Right lobe of liver (tissue), 6 donors: ENCODE data around the gene ZSCAN21. TPM values are rescaled to one million over a fixed set of nuclear protein-coding genes. Genes with fewer than 3 reads are reported as not detected.

Experiments used
- ATAC-seq, 4 donors: fragments of 200-7000 bp; cut with Tn5 transposase; one replicate each; pipeline ENCODE4 v1.9.1; 2020; ENCODE audit warnings: mild to moderate bottlenecking in 4 of 4, moderate library complexity in 4 of 4
- DNase-seq, 3 donors: peaks; one replicate each; pipeline ENCODE4 v3.0.0-alpha.2; 2020
- H3K27ac ChIP-seq, 3 donors: fragments of 200-600 bp; one replicate each; pipeline ENCODE4 v1.8.0; 2022
- H3K27me3 ChIP-seq, 2 donors: fragments of 200-600 bp; one replicate each; pipeline ENCODE4 v1.8.0; 2022
- H3K36me3 ChIP-seq, 4 donors: fragments of 200-600 bp; sonication (generic) in 1 of 4; one replicate each; pipeline versions ENCODE4 v1.5.1 to v1.8.0; 2017 to 2022; ENCODE audit warnings: control low read depth in 1 of 4
- H3K4me1 ChIP-seq, 4 donors: fragments of 200-600 bp; sonication (generic) in 1 of 4; one replicate each; pipeline versions ENCODE4 v1.5.1 to v1.8.0; 2017 to 2022; ENCODE audit warnings: control low read depth in 1 of 4
- H3K4me3 ChIP-seq, 3 donors: fragments of 200-600 bp; one replicate each; pipeline ENCODE4 v1.8.0; 2022
- H3K9me3 ChIP-seq, 4 donors: fragments of 200-600 bp; sonication (generic) in 1 of 4; one replicate each; pipeline versions ENCODE4 v1.5.1 to v1.8.0; 2017 to 2022; ENCODE audit warnings: control low read depth in 1 of 4
- CTCF ChIP-seq, 4 donors: fragments of 200-600 bp in 3 of 4; fragments of 450-650 bp in 1 of 4; IDR thresholded peaks; one replicate each; pipeline versions ENCODE4 v1.5.1 to v1.8.0; 2016 to 2022; ENCODE audit warnings: antibody characterized with exemption in 4 of 4, mild to moderate bottlenecking in 2 of 4
- POLR2A ChIP-seq: fragments of 450-650 bp; IDR thresholded peaks from one replicate; pipeline ENCODE4 v1.6.1; 2017; ENCODE audit warnings: antibody characterized with exemption, mild to moderate bottlenecking
- WGBS: methylation state at CpG from one replicate; pipeline ENCODE4 v1.1.6; 2018; ENCODE audit warnings: low coverage, low lambda C conversion rate; ENCODE audit not compliant: insufficient coverage; ENCODE audit errors: missing lambda C conversion rate; 5-methylcytosine and 5-hydroxymethylcytosine counted together
- intact Hi-C, 2 donors: fragments of 100-400 bp; cut with DNase I; formaldehyde crosslinking; loops; one replicate each; pipeline versions ENCODE4 v1.11.2 to v1.14.1; 2022
- total RNA-seq, 6 experiments: library from RNA; depleted of rRNA in 2 of 6; stranded (reverse); fragments of >200 nt in 2 of 6; fragmentation: NEBNext Ultra II Directional in 3 of 6; extraction: Animal tissue kit (Norgen Biotek cat#: 25700) in 3 of 6; gene quantifications; one replicate each; pipeline versions ENCODE4 v1.1.0 to v1.2.4, GENCODE V29; 2016 to 2023
- donor health status: DM: no; HTN: yes; CAD: no.
- donor health status: DM: no; HTN: no; CAD: no.
- donor health status: DM: no; HTN: no; CAD: no.
- donor health status: DM: no; HTN: yes; CAD: no.
- donor health status: DM: no; HTN: yes; CAD: no.

The ZSCAN21 gene
- total RNA-seq, 6 experiments from 2014 or later, result 4.3 to 8.1 (median 5.7) TPM

DNA sequence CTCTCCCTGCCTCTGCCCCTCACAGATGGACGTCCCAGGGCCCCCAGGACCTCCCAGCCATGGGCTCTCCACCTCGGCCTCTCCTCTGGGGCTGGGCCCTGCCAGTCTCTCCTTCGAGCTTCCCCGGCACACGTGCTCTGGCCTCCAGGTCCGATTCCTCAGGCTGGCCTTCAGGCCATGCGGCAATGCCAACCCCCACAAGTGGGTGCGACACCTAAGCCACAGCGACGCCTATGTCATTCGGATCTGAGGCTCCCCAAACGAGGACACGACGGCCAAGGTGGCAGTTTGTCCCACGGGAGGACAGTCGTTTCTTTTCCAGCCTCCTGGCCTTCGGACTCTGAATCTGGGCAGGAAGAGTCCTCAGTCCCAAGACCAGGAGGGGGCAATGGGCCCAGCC, 57.1 kb downstream of the ZSCAN21 start:
- H3K36me3 ChIP-seq, result peaks cover 0 to 21% (median 2%) of the 10 kb centered on the region in 4 donors
- H3K27me3 ChIP-seq, result no peaks in the 10 kb centered on the region
- no peaks in the 10 kb centered on the region for H3K9me3 ChIP-seq
- no peak overlapping the region for H3K27ac ChIP-seq
- no peak for TF ChIP-seq POLR2A
- no peak for TF ChIP-seq CTCF (IDR thresholded peaks at IDR 0.05)
- no peak overlapping the region for H3K4me3 ChIP-seq
- WGBS, result 67% methylated on average over 8 of the region's 17 CpGs
- H3K4me1 ChIP-seq, result no peaks in the 10 kb centered on the region
- intact Hi-C loops, result no loop called here
- ATAC-seq (no peak), DNase-seq (no peak)

DNA sequence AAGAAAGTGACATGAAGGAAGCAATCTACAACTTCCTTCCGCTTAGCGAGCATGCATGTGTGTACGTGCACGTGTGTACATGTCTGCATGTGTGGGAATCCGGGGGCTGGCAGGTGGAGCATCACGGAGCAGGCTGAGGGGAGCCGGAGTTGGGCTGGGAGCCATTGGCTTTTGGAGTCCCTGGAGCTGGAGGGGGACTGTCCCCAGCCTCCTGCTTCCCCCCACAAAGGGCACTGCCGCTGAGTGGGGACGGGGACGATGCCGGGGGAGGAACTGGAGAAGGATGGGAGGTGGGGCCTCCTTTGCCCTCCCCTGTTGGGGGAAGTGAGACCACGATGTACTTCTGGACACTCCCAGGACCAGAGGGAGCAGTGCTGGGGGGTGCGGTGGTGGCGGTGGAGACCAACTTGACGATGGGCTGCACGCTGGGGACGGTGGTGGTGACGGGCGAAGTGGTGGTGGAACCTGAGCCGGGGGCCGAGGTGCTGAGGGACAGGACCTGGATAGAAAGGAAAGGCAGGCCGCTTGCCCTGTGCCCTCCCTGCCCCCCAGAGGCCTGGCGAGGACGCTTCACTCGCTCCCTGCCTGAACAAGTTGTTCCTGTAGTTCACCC, 57.7 kb downstream of the ZSCAN21 start:
- H3K27me3 ChIP-seq, result no peaks in the 10 kb centered on the region
- TF ChIP-seq CTCF (IDR thresholded peaks at IDR 0.05) (no peak), POLR2A (no peak)
- H3K9me3 ChIP-seq, result no peaks in the 10 kb centered on the region
- H3K4me1 ChIP-seq, result no peaks in the 10 kb centered on the region
- WGBS, result 87% methylated on average over 13 of the region's 25 CpGs
- peaks cover 0 to 26% (median 3%) of the 10 kb centered on the region in 4 donors for H3K36me3 ChIP-seq
- H3K4me3 ChIP-seq, result no peak overlapping the region
- DNase-seq (no peak), ATAC-seq (peak in 2 of 4 donors; percentile 5 to 58)
- H3K27ac ChIP-seq, result no peak overlapping the region
- intact Hi-C loops, result no loop called here

DNA sequence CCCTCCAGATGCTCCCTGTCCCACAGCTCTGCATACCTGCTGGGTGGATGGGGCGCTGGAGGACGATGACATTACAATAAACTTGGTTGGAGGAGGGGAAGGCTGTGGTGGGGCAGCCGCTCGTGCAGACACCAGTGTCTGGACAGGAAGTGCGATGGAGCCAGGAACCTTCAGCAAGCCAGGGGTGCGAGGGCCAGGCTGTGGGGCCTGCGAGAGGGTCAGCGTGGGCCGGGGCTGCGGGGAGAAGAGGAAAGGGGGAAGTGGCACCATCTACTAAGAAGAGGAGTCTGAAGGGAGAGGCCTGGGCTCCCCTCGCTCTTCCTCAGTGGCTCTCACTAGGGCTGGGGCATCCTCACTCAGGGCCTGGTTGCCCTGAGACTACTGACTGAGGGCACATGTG, 58.3 kb downstream of the ZSCAN21 start:
- TF ChIP-seq CTCF (IDR thresholded peaks at IDR 0.05), result no peak
- peak in 2 of 4 donors; percentile 16 to 42 for ATAC-seq
- Histone ChIP-seq H3K27me3 (no peaks in the 10 kb centered on the region), H3K4me1 (no peaks in the 10 kb centered on the region), H3K9me3 (no peaks in the 10 kb centered on the region), H3K36me3 (peaks cover 0 to 26% (median 4%) of the 10 kb centered on the region in 4 donors), H3K27ac (no peak overlapping the region), H3K4me3 (no peak overlapping the region)
- DNase-seq, result no peak
- WGBS, result 63% methylated on average over 6 of the region's 11 CpGs
- intact Hi-C loops, result no loop called here

DNA sequence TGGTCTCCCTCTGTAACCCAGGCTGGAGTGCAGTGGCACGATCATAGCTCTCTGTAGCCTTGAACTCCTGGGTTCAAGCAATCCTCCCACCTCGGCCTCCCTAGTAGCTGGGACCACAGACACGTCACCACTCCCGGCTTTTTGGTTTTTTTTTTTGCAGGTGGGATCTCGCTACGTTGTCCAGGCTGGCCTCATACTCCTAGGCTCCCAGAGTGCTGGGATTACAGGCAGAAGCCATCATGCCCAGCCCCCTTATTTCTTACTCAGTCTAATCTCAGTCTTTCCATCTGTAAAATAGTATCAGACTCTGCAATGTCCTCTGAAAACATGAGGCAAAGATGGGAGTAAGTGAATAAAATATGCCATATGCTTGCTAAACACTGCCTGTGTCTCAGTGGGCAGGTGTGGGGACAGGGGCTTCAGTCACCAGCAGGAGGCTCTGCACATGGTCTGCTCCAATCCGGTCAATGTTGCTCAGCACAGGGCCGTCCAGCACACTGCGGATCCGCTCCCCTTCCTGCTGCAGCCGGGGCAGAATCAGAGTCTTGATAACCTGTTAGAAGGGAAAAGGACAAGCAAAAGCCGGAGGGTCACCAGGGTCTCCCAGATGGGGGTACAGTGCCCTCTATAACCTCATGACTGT, 60.1 kb downstream of the ZSCAN21 start:
- TF ChIP-seq CTCF (IDR thresholded peaks at IDR 0.05), result no peak
- TF ChIP-seq POLR2A, result no peak
- Histone ChIP-seq H3K4me1 (no peaks in the 10 kb centered on the region), H3K27me3 (no peaks in the 10 kb centered on the region), H3K27ac (no peak overlapping the region), H3K4me3 (no peak overlapping the region), H3K36me3 (peaks cover 0 to 29% (median 5%) of the 10 kb centered on the region in 4 donors), H3K9me3 (no peaks in the 10 kb centered on the region)
- intact Hi-C loops, result no loop called here
- WGBS, result 83% methylated on average over 6 of the region's 12 CpGs
- DNase-seq (no peak), ATAC-seq (no peak)
